Measurements from ENCODE around the gene TIMM22.

DNA sequence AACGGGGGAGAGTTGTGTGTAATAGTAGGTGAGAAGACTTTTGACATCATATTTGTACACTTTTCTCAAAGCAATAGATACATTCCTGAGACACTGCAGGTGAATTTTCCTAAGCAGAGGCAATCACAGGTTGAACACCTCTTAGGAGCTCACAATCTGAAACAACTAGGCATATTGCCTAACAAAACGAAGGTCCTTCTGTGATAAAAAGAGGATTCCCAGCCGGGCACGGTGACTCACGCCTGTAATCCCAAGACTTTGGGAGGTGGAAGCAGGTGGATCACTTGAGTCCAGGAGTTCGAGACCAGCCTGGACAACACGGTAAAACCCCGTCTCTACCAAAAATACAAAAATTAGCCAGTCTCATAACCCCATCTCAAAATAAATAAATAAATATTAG is 34.8 kb upstream of the TIMM22 start:
- TF ChIP-seq CTCF (IDR thresholded peaks at IDR 0.05) (no peak), POLR2AphosphoS5 (IDR thresholded peaks at IDR 0.05) (no peak), POLR2A (IDR thresholded peaks at IDR 0.05) (no peak), EP300 (IDR thresholded peaks at IDR 0.05) (no peak)

Measured in suprapubic skin (tissue), 4 donors.